K562 (cell line): ENCODE data around the gene POP7. TPM values are rescaled to one million over a fixed set of nuclear protein-coding genes. Genes with fewer than 3 reads are reported as not detected.
A peak's percentile ranks its signal among the peaks of the same experiment; 100 is the strongest.

Experiments
- ETV6 ChIP-seq, 3 experiments: fragments of 150-350 bp in 1 of 3; sonication (generic) in 1 of 3; formaldehyde crosslinking in 1 of 3; IDR thresholded peaks; 2 replicates each; pipeline versions ENCODE4 v1.6.1 to v1.8.0; 2014 to 2022; ENCODE audit warnings: borderline replicate concordance in 2 of 3, low read depth in 2 of 3, antibody characterized with exemption in 1 of 3, low read length in 1 of 3, mild to moderate bottlenecking in 1 of 3, missing genetic modification reagents in 1 of 3
- FOXJ2 ChIP-seq: fragments of 200-800 bp; sonication (Bioruptor generic); IDR thresholded peaks from 2 replicates; pipeline ENCODE4 v1.6.1; 2016; ENCODE audit warnings: missing genetic modification characterization, missing compliant biosample characterization
- ILF3 ChIP-seq: fragments of 450-650 bp; IDR thresholded peaks from 2 replicates; pipeline ENCODE4 v1.6.1; 2018; ENCODE audit warnings: antibody characterized with exemption, mild to moderate bottlenecking, moderate library complexity, borderline replicate concordance
- PHF20 ChIP-seq: fragments of 450-650 bp; IDR thresholded peaks from 2 replicates; pipeline ENCODE4 v1.6.1; 2018; ENCODE audit not compliant: partially characterized antibody
- PYGO2 ChIP-seq: fragments of 450-650 bp; IDR thresholded peaks from 2 replicates; pipeline ENCODE4 v1.6.1; 2016; ENCODE audit warnings: mild to moderate bottlenecking, missing genetic modification characterization, moderate library complexity, missing compliant biosample characterization
- SAFB2 ChIP-seq: fragments of 200-400 bp; formaldehyde crosslinking; IDR thresholded peaks from 2 replicates; pipeline ENCODE4 v1.6.1; 2018; ENCODE audit warnings: borderline replicate concordance, low read length, low read depth, moderate library complexity; ENCODE audit not compliant: severe bottlenecking
- TBL1XR1 ChIP-seq, 2 experiments: IDR thresholded peaks; 2 replicates each; pipeline ENCODE4 v1.6.1; 2012; ENCODE audit warnings: improper control_type of control experiment in 2 of 2, low read length in 2 of 2, mild to moderate bottlenecking in 1 of 2
- ZNF140 ChIP-seq: fragments of 250-450 bp; sonication (Bioruptor Pico); IDR thresholded peaks from 2 replicates; pipeline ENCODE4 v1.8.0; 2021; ENCODE audit warnings: moderate library complexity, mild to moderate bottlenecking, inconsistent platforms
- ZNF212 ChIP-seq: fragments of 450-650 bp; formaldehyde crosslinking; IDR thresholded peaks from 2 replicates; pipeline ENCODE4 v1.4.0; 2020; ENCODE audit warnings: mild to moderate bottlenecking
- ZNF23 ChIP-seq: fragments of 250-450 bp; sonication (Bioruptor Pico); IDR thresholded peaks from 2 replicates; pipeline ENCODE4 v1.4.0; 2020; ENCODE audit warnings: mild to moderate bottlenecking
- ZNF431 ChIP-seq: sonication (generic); formaldehyde crosslinking; IDR thresholded peaks from 2 replicates; pipeline ENCODE4 v1.8.0; 2022; ENCODE audit warnings: mild to moderate bottlenecking, missing genetic modification reagents
- polyA plus RNA-seq, 8 experiments: library from polyadenylated mRNA; depleted of rRNA in 4 of 8; stranded (reverse) in 5 of 8; unstranded in 3 of 8; fragments of >200 nt; fragmentation: Nextera tagmentation in 2 of 8; fragmentation: Illumina TruSeq in 1 of 8; extraction: Ambion mirVana in 2 of 8; extraction: Trizol in 1 of 8; gene quantifications; 2 replicates each; pipeline versions ENCODE4 v1.2.1 to v1.2.3, GENCODE V29; 2011 to 2014; ENCODE audit warnings: inconsistent platforms in 1 of 8, missing spikeins in 1 of 8
- total RNA-seq, 7 experiments: library from RNA; depleted of rRNA in 6 of 7; stranded (reverse); fragments of >200 nt in 6 of 7; fragmentation: Illumina TruSeq in 2 of 7; extraction: Trizol in 2 of 7; gene quantifications; 2 replicates each; pipeline versions ENCODE4 v1.2.1 to v1.2.3, GENCODE V29; 2011 to 2021; ENCODE audit warnings: low replicate concordance in 1 of 7

POP7 gene
- total and polyA plus RNA-seq, 9 of the 15 experiments (the other 6 are each of a cell fraction or from before 2014, with no cell fraction given): 11.5 to 163 (median 68.9) TPM

- no peak; the same call in 1 of the 2 replicates for TF ChIP-seq FOXJ2 (tag)
- no peak for TF ChIP-seq TBL1XR1 (IDR thresholded peaks at IDR 0.05; ENCODE audit: low read length in 2 of 2)
- TF ChIP-seq ZNF212 (CRISPR knock-in tag): no peak
- no peak for TF ChIP-seq ILF3
- TF ChIP-seq SAFB2: no peak
- TF ChIP-seq ZNF431 (CRISPR knock-in tag): 0 out of 2 replicates have a peak, but pooled peaks have one; percentile 45
- TF ChIP-seq ZNF23 (CRISPR knock-in tag): no peak
- no peak for TF ChIP-seq PYGO2 (tag)
- no peak for TF ChIP-seq ZNF140 (CRISPR knock-in tag)
- TF ChIP-seq ETV6 (IDR thresholded peaks at IDR 0.05; ENCODE audit: borderline replicate concordance in 1 of 2, low read depth in 2 of 2, low read length in 1 of 2): no peak
- TF ChIP-seq ETV6 (CRISPR knock-in tag; IDR thresholded peaks at IDR 0.05; ENCODE audit: borderline replicate concordance): no peak
- TF ChIP-seq PHF20: peak; percentile 35
Measured at GRCh38 chr7:100705753-100706671, at the start of gene POP7 (continued).
